Ecto neural progenitor cell (in vitro differentiated cells): Measurements from ENCODE around the gene HOXB13.

Source experiments
- DNase-seq: peaks from one replicate; pipeline ENCODE4 v3.0.0-alpha.2; 2018; ENCODE audit warnings: low spot score

The HOXB13 gene

DNA sequence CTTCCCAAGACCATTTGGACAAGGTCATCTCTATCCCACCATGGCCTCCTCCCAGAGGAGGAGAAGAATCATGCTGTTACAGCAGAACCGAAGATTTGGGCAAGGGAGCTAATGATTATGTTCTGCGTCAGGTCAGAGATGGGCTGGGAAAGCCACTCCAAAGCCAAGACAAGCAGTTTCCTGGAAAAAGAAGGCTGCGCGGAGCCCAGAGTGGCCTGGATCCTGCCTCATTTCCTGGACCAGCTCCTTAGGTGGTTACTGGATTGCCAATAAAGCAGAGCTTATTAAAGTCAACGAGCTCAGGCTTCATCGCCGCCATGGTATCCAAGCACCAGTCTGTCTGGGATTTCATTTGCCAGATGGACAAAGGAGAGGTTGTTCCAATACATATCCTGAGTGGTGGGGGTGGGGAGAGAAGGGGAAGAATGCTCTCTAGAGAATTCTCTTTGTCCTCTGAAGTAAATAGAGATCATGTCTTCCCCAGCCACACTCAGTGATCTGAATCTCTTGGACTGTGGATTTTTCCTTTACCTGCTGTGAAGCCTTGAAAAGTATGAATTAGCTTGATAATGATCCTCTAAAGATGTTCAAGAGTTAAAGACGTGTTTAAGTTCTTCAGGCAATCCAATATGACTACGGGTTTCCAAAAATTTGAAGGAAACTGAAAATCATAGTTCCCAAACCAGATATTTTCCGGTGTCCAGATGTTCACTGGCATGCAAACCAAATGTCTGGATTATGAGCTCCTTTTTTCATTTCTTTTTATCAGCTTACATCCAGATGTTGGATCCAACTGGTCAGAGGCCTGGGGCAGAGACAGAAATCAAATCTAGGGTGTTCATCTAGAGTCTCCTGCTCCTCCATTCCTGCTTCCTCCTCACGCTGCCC is 23.9 kb downstream of the HOXB13 start:
- DNase-seq = no peak

- DNase-seq = no peak
Measured at GRCh38 chr17:48701864-48702532, 26.6 kb downstream of the HOXB13 start.

GRCh38 chr17:48693178-48693577 is 35.4 kb downstream of the HOXB13 start:
- DNase-seq = no peak

- DNase-seq = no peak
Measured at GRCh38 chr17:48692049-48692448, 36.5 kb downstream of the HOXB13 start.

- DNase-seq = no peak
Measured at GRCh38 chr17:48690655-48691054, 37.9 kb downstream of the HOXB13 start.

DNA sequence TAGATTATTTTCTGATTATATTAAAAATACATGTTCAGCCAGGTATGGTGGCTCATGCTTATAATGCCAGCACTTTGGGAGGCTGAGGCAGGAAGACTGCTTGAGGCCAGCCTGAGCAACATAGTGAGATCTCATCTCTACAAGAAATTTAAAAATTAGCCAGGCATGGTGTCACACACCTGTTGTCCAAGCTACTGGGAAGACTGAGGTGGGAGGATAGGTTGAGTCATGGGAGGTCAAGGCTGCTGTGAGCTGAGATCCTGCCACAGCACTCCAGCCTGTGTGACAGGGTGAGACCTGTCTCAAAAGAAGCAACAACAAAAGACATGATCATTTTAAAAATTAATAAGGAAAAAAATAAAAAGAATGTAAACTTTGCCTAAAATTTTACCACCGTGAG is 46.9 kb downstream of the HOXB13 start:
- no peak for DNase-seq

- no peak for DNase-seq
Measured at GRCh38 chr17:48679385-48680096, 49.0 kb downstream of the HOXB13 start.

DNA sequence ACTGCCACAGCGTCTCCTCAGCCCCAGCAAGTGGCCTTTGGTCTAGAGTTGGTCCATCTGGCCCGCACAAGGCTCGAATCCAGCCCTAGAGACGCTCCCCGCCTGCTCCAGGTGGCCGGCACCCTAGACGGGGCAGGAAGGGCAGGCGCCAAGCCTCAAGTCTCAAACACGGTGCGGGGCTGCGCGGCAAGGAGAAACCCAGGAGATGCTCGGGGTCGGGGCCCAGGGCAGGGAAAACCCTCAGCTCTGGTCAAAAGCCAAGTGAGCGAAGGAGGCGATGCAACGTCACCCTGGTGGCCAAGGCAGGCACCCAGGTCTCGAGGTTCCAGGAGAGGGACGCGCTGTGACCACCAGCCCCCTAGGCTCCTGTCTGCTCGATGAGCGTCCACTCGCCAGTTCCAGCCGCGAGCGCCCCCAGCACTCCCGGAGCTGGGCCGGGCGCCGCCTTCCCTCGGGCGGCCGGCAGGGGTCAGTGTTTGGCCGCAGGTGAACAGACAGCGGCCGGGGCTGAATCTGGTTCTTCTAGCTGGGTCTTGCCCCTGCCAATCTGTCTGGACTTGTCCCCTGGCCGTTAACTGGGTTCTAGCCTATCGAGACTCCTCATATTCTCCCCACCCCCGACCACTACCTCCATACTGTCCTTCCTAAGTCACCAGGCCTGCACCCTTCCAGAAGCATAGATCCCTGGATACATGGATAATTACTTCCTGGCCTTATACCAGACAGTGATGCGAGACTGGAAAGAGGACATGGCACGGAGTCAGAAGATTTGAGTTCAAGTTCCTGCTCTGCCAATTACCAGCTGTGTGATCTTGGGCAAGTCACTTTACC is 50.2 kb downstream of the HOXB13 start:
- DNase-seq = peak; percentile 94

GRCh38 chr17:48676963-48677558 is 51.5 kb downstream of the HOXB13 start:
- no peak for DNase-seq
